Measurements from ENCODE around the gene CPA1. TPM values are rescaled to one million over a fixed set of nuclear protein-coding genes. Genes with fewer than 3 reads are reported as not detected.

Gene CPA1
- total and polyA plus RNA-seq, 2 of the 4 experiments (the other 2 are of a cell fraction) = not detected

DNA sequence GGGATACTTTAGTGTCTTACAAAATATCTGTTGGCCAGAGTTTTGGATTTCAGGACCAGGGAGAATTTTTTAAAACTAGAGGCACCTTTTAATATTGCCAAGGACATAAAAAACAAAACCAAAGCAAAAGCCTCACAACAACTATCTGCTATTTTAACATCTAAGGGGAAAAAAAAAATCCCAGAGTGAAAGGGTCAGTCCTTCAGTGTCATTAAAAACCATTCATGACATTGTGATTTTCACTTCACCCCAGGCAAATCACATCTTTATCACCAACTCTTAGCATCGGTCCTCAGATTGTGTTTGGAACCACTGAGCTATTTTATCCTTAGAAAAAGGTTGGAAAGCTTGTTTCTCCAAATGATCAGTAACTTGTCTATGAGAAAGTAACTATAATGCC, 49.8 kb downstream of the CPA1 start:
- Histone ChIP-seq H3K27me3 (ENCODE audit: control insufficient read depth, insufficient read depth, low read length) (no peaks in the 10 kb centered on the region), H3K27ac (ENCODE audit: insufficient read depth, low read length) (no peak overlapping the region; the same call in 1 of the 2 replicates), H2BK15ac (ENCODE audit: low read depth, low read length) (no peak overlapping the region), H3K14ac (replicated peaks; ENCODE audit: low read depth, low read length) (no peak overlapping the region), H3K23ac (ENCODE audit: low read depth, low read length) (peak overlapping the region; percentile 11; the same call in 1 of the 2 replicates), H2BK120ac (ENCODE audit: low read depth, low read length) (peak overlapping the region; percentile 15; the same call in 1 of the 2 replicates), H3K9me1 (ENCODE audit: insufficient read depth, low read length) (peaks cover 15% of the 10 kb centered on the region), H2BK5ac (ENCODE audit: low read depth, low read length, poor library complexity, severe bottlenecking) (no peak overlapping the region), H3K4me1 (ENCODE audit: control insufficient read depth, insufficient read depth, low read length) (peaks cover 13% of the 10 kb centered on the region), H3K9ac (ENCODE audit: low read depth, low read length) (0 out of 2 replicates have a peak overlapping the region, but pooled peaks have one; percentile 50), H3K79me1 (ENCODE audit: low read depth in 1 of 2, low read length in 2 of 2) (peaks cover 6 to 34% of the 10 kb centered on the region in 2 experiments), H3K9me3 (ENCODE audit: control insufficient read depth, insufficient read depth, low read length) (no peaks in the 10 kb centered on the region), H2AFZ (replicated peaks; ENCODE audit: low read length, poor library complexity) (no peak overlapping the region), H2AK5ac (ENCODE audit: low read depth, low read length) (no peak overlapping the region), H3K4me2 (ENCODE audit: low read depth, low read length) (peak overlapping the region; percentile 91), H2AK9ac (replicated peaks; ENCODE audit: low read depth, low read length, poor library complexity) (no peak overlapping the region), H3K56ac (ENCODE audit: extremely low read depth, insufficient read depth, low read length) (no peak overlapping the region), H3K4ac (ENCODE audit: low read depth, low read length) (no peak overlapping the region), H2BK20ac (ENCODE audit: low read depth, low read length) (no peak overlapping the region), H3K18ac (ENCODE audit: low read depth, low read length) (peak overlapping the region; percentile 67; the same call in 1 of the 2 replicates), H4K5ac (ENCODE audit: low read depth, low read length) (peak overlapping the region; percentile 30; the same call in 1 of the 2 replicates), H4K8ac (ENCODE audit: low read depth in 2 of 2, low read length in 2 of 2) (peak overlapping the region in 1 of 2 experiments; percentile 32; a peak in 1 of 4 replicates), H3K4me3 (ENCODE audit: insufficient read depth, low read depth, low read length) (no peak overlapping the region), H3K36me3 (ENCODE audit: control insufficient read depth, insufficient read depth, low read length) (no peaks in the 10 kb centered on the region), H4K20me1 (ENCODE audit: insufficient read depth, low read length) (no peaks in the 10 kb centered on the region), H4K91ac (ENCODE audit: insufficient read depth, low read depth, low read length) (no peak overlapping the region)
- no peak for TF ChIP-seq BHLHE40 (IDR thresholded peaks at IDR 0.05; ENCODE audit: low read depth, low read length)
- dilution Hi-C loops (cut with HindIII; ENCODE audit: low sequenced_read_pairs, unreplicated experiment) = no loop called here
- ATAC-seq (ENCODE audit: low read depth) (no peak), DNase-seq (no peak)
- ChIA-PET CTCF (no interaction called here), POLR2A (ENCODE audit: unreplicated experiment) (no interaction called here)
- intact Hi-C loops (cut with micrococcal nuclease) = loop anchor here (5.0 kb wide), 1 partner anchor 62 kb away; the partner anchor contains the start of gene MEST
- in situ Hi-C loops (cut with MboI; ENCODE audit: low sequenced_read_pairs) = no loop called here
- WGBS, 2 experiments (ENCODE audit: extremely low coverage in 2 of 2, insufficient read length in 1 of 2) = no CpG with 5 or more reads among the region's 1 CpG
- BruUV-seq (replicated peaks) = no TSS peak

Measured in IMR-90 (cell line).